ENCODE data around the gene FRMD8.

Gene FRMD8

DNA sequence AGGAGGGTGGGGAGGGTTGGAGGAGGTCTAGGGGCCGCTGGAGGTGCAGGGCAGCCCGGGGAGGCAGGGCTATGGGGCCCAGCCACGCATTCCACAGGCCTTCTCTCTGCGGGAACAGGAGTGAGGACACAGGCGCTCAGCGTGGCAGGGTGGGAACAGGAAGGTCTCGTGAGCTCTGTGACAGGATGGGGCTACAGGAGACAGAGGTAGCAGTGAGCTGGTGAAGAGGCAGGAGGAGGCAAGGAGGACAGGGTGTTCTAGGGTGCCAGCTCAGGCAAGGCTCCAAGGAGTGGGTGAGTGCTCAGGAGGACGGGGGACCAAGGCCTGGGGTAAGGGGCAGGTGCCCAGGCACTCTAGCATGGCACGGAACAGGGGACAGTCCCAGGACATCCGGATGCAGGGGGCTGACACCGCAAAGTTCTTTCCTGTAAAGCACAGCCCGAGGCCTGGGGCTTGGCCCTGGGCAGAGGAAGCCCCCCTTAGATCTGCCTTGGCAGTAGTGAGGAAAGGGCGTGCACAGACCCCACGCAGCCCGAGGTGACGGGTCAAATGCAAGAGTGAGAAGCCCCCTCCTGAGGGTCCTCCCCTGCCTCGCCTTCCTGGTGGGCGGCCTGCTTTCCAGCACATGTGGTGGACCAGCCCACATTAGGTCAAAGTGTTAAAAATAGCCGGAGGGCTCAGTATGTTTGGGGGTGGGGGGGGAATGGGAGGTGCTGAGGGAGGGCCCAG, 31.4 kb downstream of the FRMD8 start:
- TF ChIP-seq, protein P1, sequence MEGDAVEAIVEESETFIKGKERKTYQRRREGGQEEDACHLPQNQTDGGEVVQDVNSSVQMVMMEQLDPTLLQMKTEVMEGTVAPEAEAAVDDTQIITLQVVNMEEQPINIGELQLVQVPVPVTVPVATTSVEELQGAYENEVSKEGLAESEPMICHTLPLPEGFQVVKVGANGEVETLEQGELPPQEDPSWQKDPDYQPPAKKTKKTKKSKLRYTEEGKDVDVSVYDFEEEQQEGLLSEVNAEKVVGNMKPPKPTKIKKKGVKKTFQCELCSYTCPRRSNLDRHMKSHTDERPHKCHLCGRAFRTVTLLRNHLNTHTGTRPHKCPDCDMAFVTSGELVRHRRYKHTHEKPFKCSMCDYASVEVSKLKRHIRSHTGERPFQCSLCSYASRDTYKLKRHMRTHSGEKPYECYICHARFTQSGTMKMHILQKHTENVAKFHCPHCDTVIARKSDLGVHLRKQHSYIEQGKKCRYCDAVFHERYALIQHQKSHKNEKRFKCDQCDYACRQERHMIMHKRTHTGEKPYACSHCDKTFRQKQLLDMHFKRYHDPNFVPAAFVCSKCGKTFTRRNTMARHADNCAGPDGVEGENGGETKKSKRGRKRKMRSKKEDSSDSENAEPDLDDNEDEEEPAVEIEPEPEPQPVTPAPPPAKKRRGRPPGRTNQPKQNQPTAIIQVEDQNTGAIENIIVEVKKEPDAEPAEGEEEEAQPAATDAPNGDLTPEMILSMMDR (conservative IDR thresholded peaks at IDR 0.05; ENCODE audit: control insufficient read depth, insufficient read depth, low read depth, low read length), result no peak
- peak; percentile 48 for DNase-seq (ENCODE audit: low read depth)
- no peak overlapping the region for H3K4me3 ChIP-seq (ENCODE audit: control insufficient read depth, low read depth, low read length)

DNA sequence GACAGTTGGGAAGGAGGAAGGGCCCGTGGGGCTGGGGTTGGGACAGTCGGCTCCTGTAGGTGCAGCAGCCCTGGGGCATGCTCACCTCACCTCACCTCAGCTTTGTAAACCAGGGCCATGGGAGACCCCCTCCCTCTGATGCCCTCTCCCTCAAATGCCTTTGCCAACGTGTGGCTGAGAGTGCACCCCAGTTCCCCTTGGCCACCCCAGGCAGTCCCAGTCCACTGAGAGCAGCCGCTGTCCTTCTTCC, 31.9 kb downstream of the FRMD8 start:
- TF ChIP-seq, protein P1 (conservative IDR thresholded peaks at IDR 0.05; ENCODE audit: control insufficient read depth, insufficient read depth, low read depth, low read length), result no peak
- no peak for DNase-seq (ENCODE audit: low read depth)
- peak overlapping the region; percentile 6 for H3K4me3 ChIP-seq (ENCODE audit: control insufficient read depth, low read depth, low read length)

DNA sequence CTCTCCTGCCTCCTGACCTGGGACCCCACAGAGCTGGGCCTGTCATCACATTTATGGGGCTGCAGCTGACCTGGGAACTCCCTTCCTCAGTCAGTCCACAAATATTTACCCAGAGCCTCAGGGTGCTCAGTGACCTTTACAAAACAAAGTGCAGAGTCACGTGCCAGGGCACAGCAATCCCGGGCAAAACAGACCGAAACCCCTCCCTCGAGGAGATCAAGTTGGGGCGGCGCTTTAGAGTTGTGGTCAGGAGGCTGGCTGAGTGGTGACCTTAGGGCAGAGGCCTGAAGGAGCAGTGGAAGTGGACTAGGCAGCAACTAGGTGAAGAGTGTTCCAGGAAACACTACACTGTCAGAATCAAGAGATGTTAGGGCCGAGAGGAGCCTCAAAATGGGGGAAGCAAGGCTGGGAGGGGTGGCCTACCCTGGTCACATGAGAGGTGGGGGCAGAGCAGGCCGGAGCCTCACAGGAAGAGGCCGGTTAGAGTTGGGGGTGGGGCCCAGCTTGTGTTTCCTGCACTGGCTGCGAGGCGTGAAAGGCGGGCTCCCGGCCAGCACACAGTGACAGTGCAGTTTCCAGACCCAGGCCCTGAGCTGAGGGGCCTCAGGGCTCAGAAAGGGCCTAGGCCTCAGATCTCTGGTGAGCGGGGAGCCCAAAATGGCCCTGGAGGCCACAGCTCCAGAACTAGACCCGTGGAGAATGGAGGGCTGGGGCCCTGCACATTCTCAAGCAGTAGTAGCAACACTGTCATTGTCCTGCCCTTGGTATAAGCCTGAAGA, 32.4 kb downstream of the FRMD8 start:
- TF ChIP-seq, protein P1 (conservative IDR thresholded peaks at IDR 0.05; ENCODE audit: control insufficient read depth, insufficient read depth, low read depth, low read length), result no peak
- H3K4me3 ChIP-seq (ENCODE audit: control insufficient read depth, low read depth, low read length), result peak overlapping the region; percentile 39
- peak; percentile 98 for DNase-seq (ENCODE audit: low read depth)

DNA sequence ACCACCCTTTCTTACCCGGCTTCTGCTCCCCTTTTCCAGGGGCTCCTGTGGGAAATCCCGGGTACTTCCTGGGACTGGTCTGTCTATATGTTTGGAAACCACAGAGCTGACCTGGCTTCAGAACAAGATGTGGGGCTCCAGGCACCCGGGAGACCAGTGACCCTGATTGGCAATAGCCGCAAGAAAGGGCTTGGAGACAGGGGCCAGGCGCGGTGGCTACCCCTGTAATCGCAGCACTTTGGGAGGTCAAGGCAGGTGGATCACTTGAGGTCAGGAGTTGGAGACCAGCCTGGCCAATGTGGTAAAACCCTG, 33.0 kb downstream of the FRMD8 start:
- peak overlapping the region; percentile 39 for H3K4me3 ChIP-seq (ENCODE audit: control insufficient read depth, low read depth, low read length)
- TF ChIP-seq, protein P1 (conservative IDR thresholded peaks at IDR 0.05; ENCODE audit: control insufficient read depth, insufficient read depth, low read depth, low read length), result no peak
- no peak for DNase-seq (ENCODE audit: low read depth)

DNA sequence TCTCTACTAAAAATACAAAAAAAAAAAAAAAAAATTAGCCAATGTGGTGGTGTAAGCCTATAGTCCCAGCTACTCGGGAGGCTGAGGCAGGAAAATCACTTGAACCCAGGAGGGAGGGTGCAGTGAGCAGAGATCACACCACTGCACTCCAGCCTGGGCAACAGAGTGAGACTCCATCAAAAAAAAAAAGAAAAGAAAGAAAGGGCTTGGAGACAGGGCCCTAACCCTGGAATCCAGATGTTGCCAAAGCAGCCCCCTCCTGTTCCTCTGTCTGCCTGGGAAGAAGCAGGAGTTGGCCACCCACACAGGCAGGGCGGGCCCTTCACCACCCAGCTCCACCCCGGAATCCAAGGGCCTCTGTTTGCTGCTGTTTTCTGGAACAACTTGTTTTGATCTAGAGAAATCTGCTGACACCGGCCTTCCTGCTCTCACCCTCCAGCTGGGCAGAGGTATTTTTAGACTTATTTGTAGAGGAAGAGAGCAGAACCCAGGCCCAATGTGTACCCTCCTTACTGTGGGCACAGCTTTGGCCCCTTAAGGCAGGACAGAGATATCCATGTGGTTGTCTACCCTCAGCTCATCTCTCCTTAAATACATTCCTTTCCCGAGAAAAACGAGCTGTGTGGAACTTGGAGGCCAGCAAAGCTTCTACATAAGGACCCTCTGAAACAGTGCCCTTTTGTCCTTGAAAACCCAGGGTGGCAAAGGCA, 33.5 kb downstream of the FRMD8 start:
- TF ChIP-seq, protein P1 (conservative IDR thresholded peaks at IDR 0.05; ENCODE audit: control insufficient read depth, insufficient read depth, low read depth, low read length), result no peak
- DNase-seq (ENCODE audit: low read depth), result peak; percentile 96
- H3K4me3 ChIP-seq (ENCODE audit: control insufficient read depth, low read depth, low read length), result peak overlapping the region; percentile 39

DNA sequence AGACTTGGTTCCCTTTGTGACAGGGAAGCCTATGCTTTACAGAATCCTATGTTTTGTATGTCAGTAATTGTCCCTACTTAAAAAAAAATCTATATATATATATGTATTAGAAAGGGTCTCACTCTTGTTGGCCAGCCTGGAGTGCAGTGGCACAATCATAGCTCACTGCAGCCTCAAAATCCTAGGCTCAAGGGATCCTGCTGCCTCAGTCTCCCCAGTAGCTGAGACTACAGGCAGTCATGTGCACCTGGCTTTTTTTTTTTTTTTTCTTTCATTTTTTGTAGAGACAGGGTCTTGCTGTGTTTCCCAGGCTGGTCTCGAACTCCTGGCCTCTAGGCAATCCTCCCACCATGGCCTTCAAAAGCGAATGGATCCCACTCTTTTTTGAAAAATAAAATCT, 34.1 kb downstream of the FRMD8 start:
- TF ChIP-seq, protein P1 (conservative IDR thresholded peaks at IDR 0.05; ENCODE audit: control insufficient read depth, insufficient read depth, low read depth, low read length), result no peak
- no peak for DNase-seq (ENCODE audit: low read depth)
- H3K4me3 ChIP-seq (ENCODE audit: control insufficient read depth, low read depth, low read length), result peak overlapping the region; percentile 33
